Activated T-cell treated with anti-CD3 and anti-CD28 coated beads, Interleukin-2, amount 50 U/mL, for 72 hours (primary cell): ENCODE data around the gene PLXNA2. TPM values are rescaled to one million over a fixed set of nuclear protein-coding genes. Genes with fewer than 3 reads are reported as not detected.

Source experiments
- ATAC-seq, 2 donors: fragments of 150-1000 bp; cut with Tn5 transposase; replicated peaks in 1 of 2; 2 replicates each; pipeline ENCODE4 v1.10.0; 2021; ENCODE audit warnings: moderate library complexity in 2 of 2, mild to moderate bottlenecking in 1 of 2
- DNase-seq, 2 donors: peaks; one replicate each; pipeline ENCODE4 v3.0.0; 2021 to 2022; ENCODE audit warnings: mixed read lengths in 1 of 2
- H3K27ac Mint-ChIP-seq: one replicate; pipeline ENCODE4 v1.8.0; 2022; ENCODE audit warnings: mild to moderate bottlenecking, moderate library complexity, mixed read lengths
- H3K27me3 Mint-ChIP-seq: one replicate; pipeline ENCODE4 v1.8.0; 2022; ENCODE audit warnings: low read depth, mixed read lengths
- H3K36me3 Mint-ChIP-seq, 2 donors: one replicate each; pipeline ENCODE4 v1.8.0; 2022; ENCODE audit warnings: mixed read lengths in 2 of 2, mild to moderate bottlenecking in 1 of 2; ENCODE audit not compliant: insufficient read depth in 2 of 2
- H3K4me1 Mint-ChIP-seq: one replicate; pipeline ENCODE4 v1.8.0; 2022; ENCODE audit warnings: low read depth, mixed read lengths
- H3K4me3 Mint-ChIP-seq, 2 donors: one replicate each; pipeline ENCODE4 v1.8.0; 2022; ENCODE audit warnings: mild to moderate bottlenecking in 2 of 2, mixed read lengths in 2 of 2, moderate library complexity in 2 of 2
- H3K9me3 Mint-ChIP-seq, 2 donors: one replicate each; pipeline ENCODE4 v1.8.0; 2022; ENCODE audit warnings: mixed read lengths in 2 of 2
- total RNA-seq, 2 donors: library from RNA; stranded (reverse); gene quantifications; one replicate each; pipeline ENCODE4 v1.2.3, GENCODE V29; 2022

The PLXNA2 gene
- total RNA-seq, 2 donors from 2014 or later: 0.07 to 0.72 TPM

DNA sequence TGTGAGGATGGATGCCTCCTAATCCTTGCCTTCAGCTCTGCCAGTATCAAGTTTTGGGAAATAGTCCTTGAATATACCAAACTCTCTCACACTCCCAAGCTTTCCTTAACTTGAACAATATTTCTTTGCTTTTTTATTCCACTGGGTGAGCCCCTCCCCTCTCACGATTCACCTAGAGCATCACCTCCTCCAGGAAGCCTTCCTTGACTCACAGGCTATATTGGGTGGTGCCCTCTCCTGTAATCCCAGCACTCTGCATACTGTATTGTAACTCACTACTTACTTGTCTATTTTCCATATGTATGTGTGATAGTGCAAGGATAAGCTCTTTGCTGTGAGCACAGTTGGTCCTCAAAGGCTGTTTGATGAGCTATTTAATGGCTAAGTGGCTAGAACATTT, 114.7 kb downstream of the PLXNA2 start:
- Mint-ChIP-seq H3K36me3 (no peaks in the 10 kb centered on the region), H3K9me3 (no peaks in the 10 kb centered on the region), H3K4me3 (no peak overlapping the region), H3K27ac (no peak overlapping the region), H3K4me1 (peaks cover 8% of the 10 kb centered on the region), H3K27me3 (peaks cover 19% of the 10 kb centered on the region)
- no peak for DNase-seq
- no peak for ATAC-seq

- DNase-seq (no peak), ATAC-seq (no peak)
- Mint-ChIP-seq H3K27me3 (peaks cover 19% of the 10 kb centered on the region), H3K36me3 (no peaks in the 10 kb centered on the region), H3K4me1 (peaks cover 8% of the 10 kb centered on the region), H3K9me3 (no peaks in the 10 kb centered on the region), H3K4me3 (no peak overlapping the region), H3K27ac (no peak overlapping the region)
Observed at GRCh38 chr1:208129060-208129459, 115.1 kb downstream of the PLXNA2 start.

DNA sequence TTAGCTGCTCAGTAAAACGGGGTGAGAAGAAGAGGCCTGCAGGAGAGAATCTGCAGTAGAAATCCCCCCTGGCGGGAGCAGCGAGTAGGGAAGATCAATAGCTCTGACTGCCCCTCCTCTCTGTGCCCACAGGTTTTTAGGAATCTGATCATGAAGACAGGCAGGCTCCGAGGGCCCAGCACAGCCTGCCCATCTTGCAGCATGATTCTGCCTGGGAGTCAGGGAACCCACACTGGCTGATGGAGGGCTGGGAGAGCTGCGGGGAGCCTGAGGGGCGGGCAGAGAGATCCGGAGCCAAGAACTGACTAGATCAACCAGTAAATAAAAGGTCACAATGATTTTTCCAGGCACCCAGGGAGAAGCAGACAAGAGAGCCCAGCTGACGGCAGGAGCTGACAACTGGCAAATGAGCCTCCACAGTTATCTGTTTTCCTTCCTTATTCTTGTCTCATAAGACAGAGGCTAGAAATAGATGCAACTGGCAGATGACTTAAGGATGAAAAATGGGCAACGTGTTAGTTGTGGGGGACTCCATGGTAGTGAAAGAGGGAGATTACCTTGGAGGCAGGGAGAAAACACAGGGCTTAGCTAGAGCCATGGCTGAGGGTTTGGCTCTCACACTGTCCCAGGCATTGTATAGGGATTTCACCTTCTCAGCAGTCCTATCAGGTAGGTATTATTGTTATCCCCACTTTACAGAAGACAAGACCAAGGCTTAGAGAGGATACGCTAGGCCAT, 116.2 kb downstream of the PLXNA2 start:
- H3K4me1 Mint-ChIP-seq: peaks cover 8% of the 10 kb centered on the region

GRCh38 chr1:208127284-208127683, 116.9 kb downstream of the PLXNA2 start:
- ATAC-seq (no peak), DNase-seq (no peak)
- Mint-ChIP-seq H3K4me1 (peaks cover 7% of the 10 kb centered on the region), H3K27me3 (peaks cover 19% of the 10 kb centered on the region), H3K4me3 (no peak overlapping the region), H3K36me3 (no peaks in the 10 kb centered on the region), H3K9me3 (no peaks in the 10 kb centered on the region), H3K27ac (no peak overlapping the region)

More for the DNA sequence above, 116.2 kb downstream of the PLXNA2 start:
- ATAC-seq (no peak), DNase-seq (no peak)
- Mint-ChIP-seq H3K9me3 (no peaks in the 10 kb centered on the region), H3K27me3 (peaks cover 19% of the 10 kb centered on the region), H3K36me3 (no peaks in the 10 kb centered on the region), H3K4me3 (no peak overlapping the region), H3K27ac (no peak overlapping the region)

DNA sequence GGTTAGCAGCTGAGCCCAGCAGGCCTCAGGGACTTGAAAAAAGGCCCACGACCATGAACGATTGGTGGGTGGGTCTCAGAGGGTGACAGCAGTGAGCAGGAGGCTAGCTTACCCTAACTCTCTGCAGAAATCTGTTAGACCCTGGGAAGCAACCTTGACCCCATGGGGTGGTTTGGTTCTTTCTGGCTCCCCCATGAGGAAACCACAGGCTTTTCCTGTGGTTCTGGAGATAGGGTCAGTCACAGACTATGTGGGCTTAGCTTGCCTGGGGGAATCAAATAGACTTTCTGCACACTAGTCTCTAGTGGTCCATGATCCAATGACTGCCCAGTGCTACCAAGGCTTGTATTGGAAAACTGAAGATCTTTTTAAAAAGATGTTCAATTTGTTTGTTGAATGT, 118.1 kb downstream of the PLXNA2 start:
- H3K9me3 Mint-ChIP-seq: no peaks in the 10 kb centered on the region
- no peaks in the 10 kb centered on the region for H3K36me3 Mint-ChIP-seq
- no peak for ATAC-seq
- peaks cover 7% of the 10 kb centered on the region for H3K27me3 Mint-ChIP-seq
- no peaks in the 10 kb centered on the region for H3K4me1 Mint-ChIP-seq
- no peak for DNase-seq
- no peak overlapping the region for H3K27ac Mint-ChIP-seq
- H3K4me3 Mint-ChIP-seq: no peak overlapping the region

DNA sequence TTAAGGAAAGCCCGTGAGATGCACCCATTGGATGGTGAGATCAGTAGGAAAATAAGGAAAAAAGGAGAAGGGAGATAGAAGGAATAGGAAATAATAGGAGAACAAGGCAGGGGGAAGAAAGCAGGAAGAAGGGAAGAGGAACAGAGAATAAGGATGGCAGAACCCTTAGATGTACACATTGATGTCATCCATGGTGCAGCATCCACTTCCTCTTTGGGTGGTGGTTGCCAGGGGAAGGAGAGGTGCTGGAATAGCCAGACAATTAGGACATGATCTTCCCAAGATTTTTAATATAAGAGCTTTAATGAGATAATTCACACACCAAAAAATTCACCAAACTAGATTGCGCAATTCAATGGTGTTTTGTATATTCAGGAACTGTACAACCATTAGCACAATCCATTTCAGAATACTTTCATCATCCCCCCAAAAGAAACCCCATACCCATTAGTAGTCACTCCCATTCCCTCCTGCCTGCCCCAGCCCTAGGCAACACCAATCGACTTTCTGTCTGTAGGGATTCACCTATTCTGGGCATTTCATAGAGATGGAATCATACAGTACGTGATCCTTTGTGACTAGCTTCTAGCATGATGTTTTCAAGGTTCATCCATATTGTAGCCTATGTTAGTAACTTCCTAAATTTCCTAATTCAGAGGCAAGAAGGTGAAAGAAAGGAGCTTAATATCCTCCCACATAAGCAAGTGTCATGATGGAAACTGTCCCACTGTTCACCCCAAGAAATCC, 121.4 kb downstream of the PLXNA2 start:
- H3K9me3 Mint-ChIP-seq: no peaks in the 10 kb centered on the region

DNA sequence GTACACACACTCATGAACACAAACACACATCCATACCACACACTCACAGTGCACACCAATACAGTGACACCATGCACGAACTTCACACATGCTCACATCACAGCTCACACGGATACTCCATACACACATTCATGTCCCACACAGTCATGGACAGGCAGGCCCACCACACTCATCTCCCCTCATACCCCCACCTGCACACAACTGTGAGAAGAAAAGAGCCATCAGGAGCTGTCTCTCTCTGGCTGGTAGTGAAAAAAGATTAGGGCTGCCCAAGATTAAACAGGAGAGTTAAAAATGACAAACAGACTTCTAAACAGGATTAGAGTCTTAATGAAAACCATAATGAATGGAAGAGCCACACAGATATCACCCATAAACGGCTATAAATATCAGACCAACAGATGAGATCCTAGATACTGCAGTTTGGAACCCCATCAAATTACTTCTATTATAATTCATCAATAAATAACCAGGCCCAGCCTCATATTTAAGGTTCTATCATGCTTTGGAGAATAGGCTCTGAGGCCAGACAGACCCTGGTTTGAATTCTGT, 122.3 kb downstream of the PLXNA2 start:
- H3K4me3 Mint-ChIP-seq: no peak overlapping the region
- ATAC-seq (no peak), DNase-seq (no peak)
- H3K9me3 Mint-ChIP-seq: no peaks in the 10 kb centered on the region
- H3K27me3 Mint-ChIP-seq: no peaks in the 10 kb centered on the region
- H3K4me1 Mint-ChIP-seq: no peaks in the 10 kb centered on the region
- H3K36me3 Mint-ChIP-seq: no peaks in the 10 kb centered on the region
- no peak overlapping the region for H3K27ac Mint-ChIP-seq

More for the DNA sequence above, 121.4 kb downstream of the PLXNA2 start:
- H3K4me3 Mint-ChIP-seq: no peak overlapping the region
- H3K27me3 Mint-ChIP-seq: no peaks in the 10 kb centered on the region
- no peaks in the 10 kb centered on the region for H3K4me1 Mint-ChIP-seq
- no peaks in the 10 kb centered on the region for H3K36me3 Mint-ChIP-seq
- DNase-seq (no peak), ATAC-seq (no peak)
- no peak overlapping the region for H3K27ac Mint-ChIP-seq

DNA sequence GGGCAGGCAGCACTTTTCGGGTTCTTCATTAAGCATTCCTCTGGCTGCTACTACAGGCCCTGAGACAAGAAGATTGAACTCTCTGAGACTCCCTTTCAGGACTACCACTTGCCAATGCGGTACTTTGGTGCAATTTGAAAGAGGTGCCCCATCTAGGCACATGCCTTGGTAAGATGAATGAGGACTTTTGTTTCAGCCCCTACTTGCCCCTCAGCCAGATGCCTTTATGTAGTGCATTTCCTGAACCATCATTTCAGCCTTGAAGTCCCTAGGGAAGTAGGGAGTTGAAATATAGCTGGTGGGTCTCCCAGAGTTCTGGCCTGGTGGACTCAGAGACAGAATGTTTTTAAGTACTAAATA, 123.8 kb downstream of the PLXNA2 start:
- Mint-ChIP-seq H3K9me3 (no peaks in the 10 kb centered on the region), H3K36me3 (no peaks in the 10 kb centered on the region), H3K27me3 (peaks cover 6% of the 10 kb centered on the region), H3K4me3 (no peak overlapping the region), H3K4me1 (no peaks in the 10 kb centered on the region), H3K27ac (no peak overlapping the region)
- no peak for DNase-seq
- ATAC-seq: no peak

- no peaks in the 10 kb centered on the region for H3K36me3 Mint-ChIP-seq
- no peaks in the 10 kb centered on the region for H3K4me1 Mint-ChIP-seq
- H3K27me3 Mint-ChIP-seq: peaks cover 6% of the 10 kb centered on the region
- ATAC-seq (no peak), DNase-seq (no peak)
- no peak overlapping the region for H3K27ac Mint-ChIP-seq
- H3K9me3 Mint-ChIP-seq: no peaks in the 10 kb centered on the region
- no peak overlapping the region for H3K4me3 Mint-ChIP-seq
Observed at GRCh38 chr1:208118841-208119606, 125.2 kb downstream of the PLXNA2 start.

DNA sequence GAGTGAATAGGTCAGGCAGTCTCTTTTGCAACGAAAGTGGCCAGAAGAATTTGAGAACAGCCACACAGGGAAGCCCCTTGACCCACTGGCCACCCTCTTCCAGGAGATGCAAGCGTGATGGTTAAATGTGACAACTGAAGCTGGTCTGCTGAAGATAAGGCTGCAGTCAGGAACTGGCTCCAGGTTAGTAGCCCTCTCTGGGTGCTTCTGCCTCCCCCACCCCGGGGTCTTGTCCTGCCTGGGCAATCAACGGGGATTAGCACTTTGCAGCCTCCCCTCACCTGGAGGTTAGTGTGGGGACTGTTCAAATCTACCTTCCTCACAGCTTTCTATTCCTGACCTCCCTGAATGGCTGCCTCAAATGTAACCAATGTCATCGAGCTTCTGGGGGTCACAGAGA, 125.9 kb downstream of the PLXNA2 start:
- DNase-seq: no peak
- ATAC-seq: no peak
- no peak overlapping the region for H3K27ac Mint-ChIP-seq
- H3K4me3 Mint-ChIP-seq: no peak overlapping the region
- H3K27me3 Mint-ChIP-seq: peaks cover 6% of the 10 kb centered on the region
- H3K9me3 Mint-ChIP-seq: no peaks in the 10 kb centered on the region
- H3K36me3 Mint-ChIP-seq: no peaks in the 10 kb centered on the region
- no peaks in the 10 kb centered on the region for H3K4me1 Mint-ChIP-seq

DNA sequence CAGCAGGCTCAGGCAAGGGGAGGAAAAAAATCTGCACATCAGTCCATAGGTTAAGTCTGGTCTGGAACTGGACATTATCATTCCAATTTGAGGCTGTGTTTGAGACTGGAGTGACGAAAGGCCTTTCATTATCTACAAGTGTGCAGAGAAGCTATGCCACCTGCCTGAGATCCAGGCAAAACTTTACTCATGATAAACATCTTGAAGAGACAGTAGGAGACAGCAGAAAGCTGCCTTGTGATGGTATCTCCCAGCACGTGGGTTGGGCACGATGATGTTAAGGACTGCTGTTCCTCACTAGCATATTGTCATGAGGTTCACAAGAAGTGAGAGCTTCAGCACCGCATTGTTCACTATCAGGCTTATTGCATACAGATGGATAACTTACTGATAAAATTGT, 126.4 kb downstream of the PLXNA2 start:
- Mint-ChIP-seq H3K4me3 (no peak overlapping the region), H3K36me3 (no peaks in the 10 kb centered on the region), H3K9me3 (no peaks in the 10 kb centered on the region), H3K27ac (no peak overlapping the region), H3K27me3 (peaks cover 6% of the 10 kb centered on the region), H3K4me1 (no peaks in the 10 kb centered on the region)
- ATAC-seq (no peak), DNase-seq (no peak)

DNA sequence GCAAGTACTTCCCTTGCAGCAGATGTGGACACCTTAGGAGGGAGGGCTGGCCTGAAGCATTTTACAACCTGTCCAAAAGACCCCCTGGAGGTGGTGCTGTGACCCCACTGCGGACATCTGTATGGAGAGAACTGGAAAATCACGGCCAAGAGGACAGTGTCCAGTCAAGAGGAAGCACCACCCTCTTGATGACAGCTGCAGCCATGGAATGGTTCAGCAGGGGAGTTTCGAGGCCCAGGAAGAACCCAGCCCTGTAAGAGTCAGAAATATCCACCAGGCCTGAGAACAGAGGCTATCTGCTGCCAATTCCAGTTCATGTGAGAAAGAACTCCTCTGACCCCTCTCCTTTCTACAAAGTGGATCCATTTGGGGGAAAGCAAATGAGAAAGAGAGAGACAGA, 126.8 kb downstream of the PLXNA2 start:
- ATAC-seq (no peak), DNase-seq (no peak)
- H3K4me1 Mint-ChIP-seq: no peaks in the 10 kb centered on the region
- H3K27ac Mint-ChIP-seq: no peak overlapping the region
- no peaks in the 10 kb centered on the region for H3K36me3 Mint-ChIP-seq
- no peak overlapping the region for H3K4me3 Mint-ChIP-seq
- no peaks in the 10 kb centered on the region for H3K9me3 Mint-ChIP-seq
- H3K27me3 Mint-ChIP-seq: peaks cover 6% of the 10 kb centered on the region
